Measurements from ENCODE around the gene COMMD6. TPM values are rescaled to one million over a fixed set of nuclear protein-coding genes. Genes with fewer than 3 reads are reported as not detected.
A peak's percentile ranks its signal among the peaks of the same experiment; 100 is the strongest.

Gene COMMD6
- total and polyA plus RNA-seq, 9 of the 15 experiments (the other 6 are each of a cell fraction or from before 2014, with no cell fraction given): 32.6 to 116 (median 65.0) TPM

DNA sequence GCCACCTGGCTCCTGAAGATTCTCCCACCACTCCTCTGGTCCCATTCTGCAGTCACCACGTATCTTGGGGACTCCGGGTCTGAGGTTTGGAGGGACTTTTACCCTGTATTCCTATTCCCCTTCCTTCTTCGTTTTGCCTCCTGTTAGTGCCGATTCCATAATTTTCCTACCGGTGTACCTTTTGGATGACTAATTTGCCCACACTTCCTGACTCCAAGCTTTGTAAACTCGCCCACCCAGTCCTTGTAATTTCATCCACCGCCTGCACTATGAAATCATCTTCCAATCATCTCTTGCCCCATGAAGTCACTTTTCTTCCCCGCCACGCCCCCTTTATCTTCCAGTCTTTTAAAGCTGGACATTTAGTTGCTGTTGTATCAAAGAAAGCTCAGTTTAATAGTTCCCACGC lies 12.5 kb upstream of the COMMD6 start:
- DNase-seq (ENCODE audit: extremely low read depth in 1 of 4, low spot score in 3 of 4) (peak; percentile 12 to 74 (median 39)), FAIRE-seq (peak; percentile 68), ATAC-seq (peak; percentile 67)
- peaks cover 6% of the 10 kb centered on the region in 2 experiments; a peak in 4 of 5 replicates for H3K4me1 ChIP-seq (replicated peaks in 1 of 2; ENCODE audit: control insufficient read depth in 2 of 2, insufficient read depth in 2 of 2, low read length in 2 of 2)
- peak overlapping the region; percentile 100 for H2AFZ ChIP-seq (ENCODE audit: low read depth, low read length)
- H3K79me2 ChIP-seq (ENCODE audit: control insufficient read depth, insufficient read depth, low read length): peaks cover 46% of the 10 kb centered on the region
- H3K9me3 ChIP-seq (replicated peaks; ENCODE audit: control insufficient read depth, insufficient read depth, low read depth, low read length): no peaks in the 10 kb centered on the region
- WGBS (ENCODE audit: insufficient coverage, low coverage, missing lambda C conversion rate): 0% methylated on average over 10 of the region's 10 CpGs
- peaks cover 23% of the 10 kb centered on the region; the same call in 2 of the 3 replicates for H3K36me3 ChIP-seq (ENCODE audit: control insufficient read depth, insufficient read depth, low read length)
- intact Hi-C loops (cut with micrococcal nuclease) (no loop called here), in situ Hi-C loops (cut with MboI) (loop anchor here (10.0 kb wide), 1 partner anchor 1355 kb away; no protein-coding TSS in a partner anchor)
- peak overlapping the region; percentile 95 for H3K27ac ChIP-seq (ENCODE audit: extremely low read depth, low read depth, low read length)
- TSS peak; percentile 50 for BruUV-seq (replicated peaks)
- ChIA-PET POLR2A (interaction anchor here (0.6 to 2.1 kb wide), 5 partner anchors 19 to 1459 kb away, joined by 3 to 9 read pairs (median 3); no protein-coding TSS in a partner anchor), CTCF (ENCODE audit: low intra/inter-chr PET ratio) (interaction anchor here (0.6 kb wide), 1 partner anchor 20 kb away, joined by 4 read pairs; no protein-coding TSS in a partner anchor)
- no peaks in the 10 kb centered on the region for H3K27me3 ChIP-seq (ENCODE audit: control insufficient read depth in 2 of 2, insufficient read depth in 2 of 2, low read length in 2 of 2)
- H3K9me1 ChIP-seq (ENCODE audit: control insufficient read depth, insufficient read depth, low read length): no peaks in the 10 kb centered on the region
- peak overlapping the region; percentile 91 for H3K4me2 ChIP-seq (ENCODE audit: insufficient read depth, low read length)
- H3K4me3 ChIP-seq: peak overlapping the region; percentile 84
- no peaks in the 10 kb centered on the region for H4K20me1 ChIP-seq (replicated peaks; ENCODE audit: control insufficient read depth, insufficient read depth, low read length)
- TF ChIP-seq CREB1 (IDR thresholded peaks at IDR 0.05) (0 out of 2 replicates have a peak, but pooled peaks have one; percentile 38), CREB1 (CRISPR knock-in tag; IDR thresholded peaks at IDR 0.05) (no peak), SMARCA4 (IDR thresholded peaks at IDR 0.05) (0 out of 2 replicates have a peak, but pooled peaks have one; percentile 8), SAP30 (IDR thresholded peaks at IDR 0.05; ENCODE audit: borderline replicate concordance, insufficient read depth, low read depth, low read length, poor library complexity, severe bottlenecking) (peak; percentile 69), CEBPG (CRISPR knock-in tag; IDR thresholded peaks at IDR 0.05) (peak; percentile 15; the same call in 1 of the 2 replicates), CEBPG (tag; conservative IDR thresholded peaks at IDR 0.05 in 1 of 2, IDR thresholded peaks at IDR 0.05 in 1 of 2) (no peak), MED1 (CRISPR knock-in tag; IDR thresholded peaks at IDR 0.05; ENCODE audit: borderline replicate concordance) (no peak), HDAC1 (IDR thresholded peaks at IDR 0.05) (peak in 1 of 2 experiments; percentile 10; a peak in 1 of 4 replicates), KLF13 (tag; IDR thresholded peaks at IDR 0.05; ENCODE audit: borderline replicate concordance, low read depth) (peak; percentile 66; the same call in 1 of the 2 replicates), MNT (conservative IDR thresholded peaks at IDR 0.05) (no peak), CSDE1 (IDR thresholded peaks at IDR 0.05) (no peak), EGR1 (conservative IDR thresholded peaks at IDR 0.05) (peak; percentile 32; the same call in 1 of the 2 replicates), POLR2B (IDR thresholded peaks at IDR 0.05; ENCODE audit: low read depth, partially characterized antibody) (peak; percentile 25)
- TF ChIP-seq, protein P1, sequence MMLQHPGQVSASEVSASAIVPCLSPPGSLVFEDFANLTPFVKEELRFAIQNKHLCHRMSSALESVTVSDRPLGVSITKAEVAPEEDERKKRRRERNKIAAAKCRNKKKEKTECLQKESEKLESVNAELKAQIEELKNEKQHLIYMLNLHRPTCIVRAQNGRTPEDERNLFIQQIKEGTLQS (IDR thresholded peaks at IDR 0.05): peak; percentile 74
- TF ChIP-seq, protein P1 (CRISPR knock-in tag; conservative IDR thresholded peaks at IDR 0.05): no peak
- peak overlapping the region; percentile 85 to 95 for H3K9ac ChIP-seq (ENCODE audit: insufficient read depth in 1 of 2, low read depth in 2 of 2, low read length in 2 of 2)

Measured in K562 (cell line).